HG03432 (cell line): Measurements from ENCODE around the gene ITGB5.
"Not testable (repeated sequence)": the region's sequence is repeated elsewhere in the genome, so short reads cannot be mapped to it uniquely, and the experiment has no call there.

Experiments used
- ATAC-seq: cut with Tn5 transposase; IDR thresholded peaks from one replicate; pipeline ENCODE4 v1.9.1; 2021; ENCODE audit warnings: mild to moderate bottlenecking, moderate library complexity; ENCODE audit not compliant: unreplicated experiment

ITGB5 gene

GRCh38 chr3:124759666-124760401, 127.3 kb downstream of the ITGB5 start:
- no peak for ATAC-seq

- no peak for ATAC-seq
These were observed 128.1 kb downstream of the ITGB5 start for GRCh38 chr3:124758851-124759635.

GRCh38 chr3:124757926-124758325, 129.2 kb downstream of the ITGB5 start:
- ATAC-seq = not testable (repeated sequence)

- ATAC-seq = no peak
These were observed 135.1 kb downstream of the ITGB5 start for GRCh38 chr3:124752051-124752450.

GRCh38 chr3:124751501-124751900, 135.7 kb downstream of the ITGB5 start:
- ATAC-seq = no peak

- not testable (repeated sequence) for ATAC-seq
These were observed 137.3 kb downstream of the ITGB5 start for GRCh38 chr3:124749877-124750276.

- no peak for ATAC-seq
These were observed 138.5 kb downstream of the ITGB5 start for GRCh38 chr3:124748560-124749198.

- no peak for ATAC-seq
These were observed 139.8 kb downstream of the ITGB5 start for GRCh38 chr3:124747111-124747981.

GRCh38 chr3:124745756-124746155, 141.4 kb downstream of the ITGB5 start:
- ATAC-seq = no peak

- ATAC-seq = no peak
These were observed 146.1 kb downstream of the ITGB5 start for GRCh38 chr3:124741027-124741426.

GRCh38 chr3:124731760-124732159, 155.4 kb downstream of the ITGB5 start:
- ATAC-seq = no peak

GRCh38 chr3:124730941-124731297, 156.2 kb downstream of the ITGB5 start:
- ATAC-seq = no peak

GRCh38 chr3:124730129-124730940, 156.8 kb downstream of the ITGB5 start, which contains the start of gene UMPS:
Gene UMPS, plus strand, starts transcription at chr3:124730452. Its CDS starts 20 bp downstream, at chr3:124730472.
- peak; percentile 95 for ATAC-seq

GRCh38 chr3:124722589-124722988, 164.6 kb downstream of the ITGB5 start:
- ATAC-seq = no peak

GRCh38 chr3:124714223-124714853, 172.8 kb downstream of the ITGB5 start:
- ATAC-seq = no peak
